Adipocyte (in vitro differentiated cells): Measurements from ENCODE around the gene NME1.
"Not testable (repeated sequence)": the region's sequence is repeated elsewhere in the genome, so short reads cannot be mapped to it uniquely, and the experiment has no call there.

Experiments
- DNase-seq: peaks from one replicate; pipeline ENCODE4 v3.0.0-alpha.2; 2015; ENCODE audit warnings: low read depth
- H3K27me3 ChIP-seq: replicated peaks from 2 replicates; pipeline ENCODE4 v1.7.0; 2013; ENCODE audit warnings: mild to moderate bottlenecking, low read length, moderate library complexity; ENCODE audit not compliant: control insufficient read depth, insufficient read depth
- H3K36me3 ChIP-seq: 2 replicates; pipeline ENCODE4 v1.7.0; 2013; ENCODE audit warnings: low read length, mild to moderate bottlenecking, moderate library complexity; ENCODE audit not compliant: control insufficient read depth, insufficient read depth, severe bottlenecking
- H3K4me1 ChIP-seq: 2 replicates; pipeline ENCODE4 v1.7.0; 2013; ENCODE audit warnings: mild to moderate bottlenecking, low read length, moderate library complexity; ENCODE audit not compliant: control insufficient read depth, insufficient read depth
- H3K4me3 ChIP-seq: 2 replicates; pipeline ENCODE4 v1.7.0; 2013; ENCODE audit warnings: mild to moderate bottlenecking, low read length, moderate library complexity
- H3K9ac ChIP-seq: 2 replicates; pipeline ENCODE4 v1.7.0; 2013; ENCODE audit warnings: mild to moderate bottlenecking, low read length, moderate library complexity
- H3K9me3 ChIP-seq: 2 replicates; pipeline ENCODE4 v1.7.0; 2013; ENCODE audit warnings: mild to moderate bottlenecking, low read length, moderate library complexity; ENCODE audit not compliant: control insufficient read depth

NME1 gene

GRCh38 chr17:51122473-51123115, 30.8 kb upstream of the NME1 start:
- peaks cover 32% of the 10 kb centered on the region for H3K4me1 ChIP-seq
- peak overlapping the region; percentile 87 for H3K4me3 ChIP-seq

GRCh38 chr17:51124640-51125503, 28.5 kb upstream of the NME1 start:
- no peaks in the 10 kb centered on the region for H3K9me3 ChIP-seq
- DNase-seq: no peak
- no peaks in the 10 kb centered on the region for H3K27me3 ChIP-seq
- no peak overlapping the region for H3K9ac ChIP-seq
- H3K4me3 ChIP-seq: no peak overlapping the region
- no peaks in the 10 kb centered on the region for H3K36me3 ChIP-seq
- H3K4me1 ChIP-seq: peaks cover 13% of the 10 kb centered on the region

More at GRCh38 chr17:51122473-51123115, 30.8 kb upstream of the NME1 start:
- not testable (repeated sequence) for H3K9ac ChIP-seq, DNase-seq, H3K27me3 ChIP-seq, H3K9me3 ChIP-seq, H3K36me3 ChIP-seq

DNA sequence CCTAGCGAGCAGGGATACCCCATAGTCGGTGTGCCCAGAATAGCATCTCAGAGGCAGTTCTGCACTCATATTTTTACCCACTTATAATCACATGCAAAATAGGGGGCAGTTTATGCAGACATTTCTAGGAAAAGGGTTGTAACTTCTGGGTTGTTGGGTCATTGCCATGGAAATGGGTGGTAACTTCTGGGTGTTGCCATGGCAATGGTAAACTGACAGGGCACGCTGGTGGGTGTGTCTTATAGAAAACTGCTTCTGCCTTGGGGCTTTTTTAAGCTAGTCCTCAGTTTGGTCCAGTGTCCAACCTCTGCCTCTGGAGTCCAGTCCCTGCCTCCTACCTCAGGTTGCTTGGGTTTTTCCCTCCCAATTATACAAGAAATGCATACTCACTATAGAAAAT, 25.3 kb upstream of the NME1 start:
- no peaks in the 10 kb centered on the region for H3K9me3 ChIP-seq
- H3K9ac ChIP-seq: no peak overlapping the region
- H3K4me3 ChIP-seq: no peak overlapping the region
- no peaks in the 10 kb centered on the region for H3K36me3 ChIP-seq
- H3K4me1 ChIP-seq: peaks cover 11% of the 10 kb centered on the region
- H3K27me3 ChIP-seq: no peaks in the 10 kb centered on the region
- DNase-seq: no peak

- no peak overlapping the region for H3K9ac ChIP-seq
- H3K4me1 ChIP-seq: peaks cover 16% of the 10 kb centered on the region
Observed at GRCh38 chr17:51132964-51133319, 20.4 kb upstream of the NME1 start.

DNA sequence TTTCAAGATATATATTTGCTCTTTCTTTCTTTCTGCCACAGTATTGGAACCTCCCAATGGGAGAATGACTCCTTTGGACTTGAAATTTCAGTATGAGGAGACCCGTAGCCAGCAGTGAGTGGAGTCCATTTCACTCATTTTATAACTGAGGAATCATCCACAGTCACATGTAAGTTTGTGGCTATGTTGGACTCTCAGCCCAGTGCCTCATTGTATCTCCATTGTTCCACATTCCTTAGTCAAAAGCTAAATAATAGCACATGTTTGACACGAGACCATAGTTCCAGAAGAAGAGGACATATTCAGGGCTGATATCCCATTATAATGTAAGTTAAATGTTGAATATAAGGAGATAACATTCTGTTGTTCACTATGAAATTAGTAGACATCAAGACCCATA, 20.0 kb upstream of the NME1 start:
- no peaks in the 10 kb centered on the region for H3K9me3 ChIP-seq
- DNase-seq: no peak
- H3K27me3 ChIP-seq: no peaks in the 10 kb centered on the region
- H3K36me3 ChIP-seq: no peaks in the 10 kb centered on the region
- peak overlapping the region; percentile 18 for H3K4me3 ChIP-seq
- H3K9ac ChIP-seq: no peak overlapping the region
- H3K4me1 ChIP-seq: peaks cover 16% of the 10 kb centered on the region

More at GRCh38 chr17:51132964-51133319, 20.4 kb upstream of the NME1 start:
- no peak for DNase-seq
- no peaks in the 10 kb centered on the region for H3K9me3 ChIP-seq
- H3K27me3 ChIP-seq: no peaks in the 10 kb centered on the region
- H3K4me3 ChIP-seq: peak overlapping the region; percentile 18
- H3K36me3 ChIP-seq: no peaks in the 10 kb centered on the region

- Histone ChIP-seq H3K4me3 (no peak overlapping the region), H3K9me3 (no peaks in the 10 kb centered on the region), H3K36me3 (no peaks in the 10 kb centered on the region)
Observed at GRCh38 chr17:51135956-51136355, 17.4 kb upstream of the NME1 start.

GRCh38 chr17:51142597-51142996, 10.8 kb upstream of the NME1 start:
- Histone ChIP-seq H3K4me1 (peaks cover 11% of the 10 kb centered on the region), H3K36me3 (no peaks in the 10 kb centered on the region), H3K27me3 (no peaks in the 10 kb centered on the region), H3K9me3 (no peaks in the 10 kb centered on the region), H3K4me3 (no peak overlapping the region), H3K9ac (no peak overlapping the region)
- no peak for DNase-seq

More at GRCh38 chr17:51135956-51136355, 17.4 kb upstream of the NME1 start:
- no peaks in the 10 kb centered on the region for H3K27me3 ChIP-seq
- no peak for DNase-seq
- no peak overlapping the region for H3K9ac ChIP-seq
- peaks cover 16% of the 10 kb centered on the region for H3K4me1 ChIP-seq

DNA sequence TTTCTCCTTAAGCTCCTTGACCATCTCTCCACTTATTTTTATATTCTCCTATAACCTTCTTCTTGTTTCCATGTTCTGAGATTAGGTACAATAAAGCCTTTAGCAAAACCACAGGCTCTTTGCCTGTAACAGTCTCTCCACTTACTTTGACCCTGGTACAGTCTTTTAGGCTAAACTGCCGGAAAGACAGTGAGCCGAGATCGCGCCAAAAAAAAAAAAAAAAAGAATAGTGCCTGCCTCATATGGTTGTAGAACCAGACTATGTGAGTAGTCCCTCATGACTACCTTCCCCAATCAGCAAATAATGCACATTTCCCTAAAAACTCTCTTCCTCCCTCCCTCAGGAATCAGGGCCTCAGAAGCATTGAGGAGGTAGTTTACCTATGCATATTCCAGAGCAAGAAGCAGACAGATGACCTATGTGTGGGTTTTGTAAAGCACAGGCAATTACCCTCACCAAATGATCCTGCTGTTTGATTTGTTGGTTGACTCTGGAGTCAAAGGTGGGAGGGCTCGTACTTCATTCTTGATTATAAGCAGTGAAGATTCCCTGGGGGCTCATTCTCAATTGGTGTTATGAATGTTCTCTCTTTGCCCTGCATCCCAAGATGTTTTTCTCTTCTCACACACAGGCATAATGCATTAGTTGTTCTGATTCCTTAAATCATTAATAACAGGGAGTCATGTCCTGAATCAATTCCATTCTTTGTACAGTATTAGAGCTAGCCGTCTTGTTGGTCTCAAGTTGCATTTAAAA, 8.9 kb upstream of the NME1 start:
- H3K27me3 ChIP-seq: no peaks in the 10 kb centered on the region
- peaks cover 15% of the 10 kb centered on the region for H3K4me1 ChIP-seq
- no peaks in the 10 kb centered on the region for H3K36me3 ChIP-seq
- no peak overlapping the region for H3K9ac ChIP-seq
- H3K9me3 ChIP-seq: no peaks in the 10 kb centered on the region
- H3K4me3 ChIP-seq: no peak overlapping the region
- DNase-seq: no peak

DNA sequence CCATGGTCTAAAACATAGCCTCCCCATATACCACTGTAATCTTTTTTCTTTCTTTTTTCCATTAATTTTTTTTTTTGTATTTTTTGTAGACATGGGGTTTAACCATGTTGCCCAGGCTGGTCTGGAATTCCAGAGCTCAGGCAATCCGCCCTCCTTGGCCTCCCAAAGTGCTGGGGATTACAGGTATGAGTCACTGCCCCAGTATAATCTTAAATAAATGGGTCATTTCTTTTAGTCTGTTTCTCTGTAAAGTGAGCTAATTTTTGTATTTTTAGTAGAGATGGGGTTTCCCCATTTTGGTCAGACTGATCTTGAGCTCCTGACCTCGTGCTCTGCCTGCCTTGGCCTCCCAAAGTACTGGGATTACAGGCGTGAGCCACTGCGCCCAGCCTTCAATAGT, 5.7 kb upstream of the NME1 start:
- Histone ChIP-seq H3K27me3 (no peaks in the 10 kb centered on the region), H3K9ac (no peak overlapping the region), H3K4me1 (peaks cover 17% of the 10 kb centered on the region), H3K9me3 (no peaks in the 10 kb centered on the region), H3K4me3 (no peak overlapping the region), H3K36me3 (no peaks in the 10 kb centered on the region)
- DNase-seq: peak; percentile 36

DNA sequence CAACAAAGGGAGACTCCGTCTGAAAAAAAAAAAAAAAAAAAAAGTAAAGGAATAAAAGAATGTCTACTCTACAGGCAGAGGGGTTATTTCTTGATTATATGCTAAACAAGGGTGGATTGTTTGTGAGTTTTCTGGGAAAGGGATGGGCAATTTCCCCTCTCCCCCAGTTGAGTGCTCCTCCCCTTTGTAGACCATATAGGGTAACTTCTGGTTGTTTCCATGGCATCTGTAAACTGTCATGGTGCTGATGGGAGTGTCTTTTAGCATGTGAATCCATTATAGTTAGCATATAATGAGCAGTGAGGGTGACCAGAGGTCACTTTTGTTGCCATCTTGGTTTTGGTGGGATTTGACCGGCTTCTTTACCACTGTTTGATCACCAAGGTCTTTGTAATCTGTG, 4.2 kb upstream of the NME1 start:
- DNase-seq: no peak
- Histone ChIP-seq H3K4me1 (peaks cover 22% of the 10 kb centered on the region), H3K4me3 (no peak overlapping the region), H3K27me3 (no peaks in the 10 kb centered on the region), H3K9me3 (no peaks in the 10 kb centered on the region), H3K36me3 (no peaks in the 10 kb centered on the region), H3K9ac (no peak overlapping the region)

GRCh38 chr17:51150932-51151331, 2.4 kb upstream of the NME1 start:
- DNase-seq: no peak
- Histone ChIP-seq H3K4me3 (no peak overlapping the region), H3K36me3 (no peaks in the 10 kb centered on the region), H3K4me1 (peaks cover 32% of the 10 kb centered on the region), H3K27me3 (no peaks in the 10 kb centered on the region), H3K9ac (no peak overlapping the region), H3K9me3 (no peaks in the 10 kb centered on the region)
